B cell (primary cell): ENCODE measurements around the gene PCDH8. TPM values are rescaled to one million over a fixed set of nuclear protein-coding genes. Genes with fewer than 3 reads are reported as not detected.

Source experiments
- ATAC-seq: fragments of 200-7000 bp; cut with Tn5 transposase; one replicate; pipeline ENCODE4 v1.10.0; 2021; ENCODE audit warnings: low read depth, mild to moderate bottlenecking, moderate number of reproducible peaks, moderate library complexity
- CTCF ChIA-PET: fragments of 350-600 bp; sonication (Branson Sonifier 250); formaldehyde crosslinking; loops from one replicate; lab custom pipeline; 2021; ENCODE audit warnings: antibody characterized with exemption, inconsistent platforms; lab: Charles Lee
- POLR2A ChIA-PET: fragments of 350-600 bp; sonication (Branson Sonifier 250); formaldehyde crosslinking; loops from one replicate; lab custom pipeline; 2021; ENCODE audit warnings: antibody characterized with exemption; lab: Charles Lee
- DNase-seq: peaks from one replicate; pipeline ENCODE4 v3.0.0; 2013
- H2AFZ ChIP-seq: 2 replicates; pipeline ENCODE4 v1.6.1; 2012; ENCODE audit warnings: mild to moderate bottlenecking, low read depth, low read length; ENCODE audit not compliant: insufficient read depth, poor library complexity, severe bottlenecking
- H3K27ac ChIP-seq, 2 donors: 1 replicate in 1 of 2; 2 replicates in 1 of 2; pipeline ENCODE4 v1.5.1; 2012 to 2013; ENCODE audit warnings: low read length in 2 of 2, mild to moderate bottlenecking in 2 of 2, moderate library complexity in 1 of 2
- H3K27me3 ChIP-seq, 4 experiments: fragments of 200-600 bp in 1 of 4; sonication (generic) in 1 of 4; replicated peaks in 1 of 4; 1 replicate in 2 of 4; 2 replicates in 2 of 4; pipeline versions ENCODE4 v1.6.1 to v1.7.0; 2013 to 2016; ENCODE audit warnings: low read length in 3 of 4, mild to moderate bottlenecking in 2 of 4, mixed read lengths in 1 of 4, moderate library complexity in 1 of 4; ENCODE audit not compliant: insufficient read depth in 4 of 4, control insufficient read depth in 3 of 4; ENCODE audit errors: control extremely low read depth in 1 of 4
- H3K36me3 ChIP-seq, 2 experiments: replicated peaks in 1 of 2; 1 replicate in 1 of 2; 2 replicates in 1 of 2; pipeline versions ENCODE4 v1.6.1 to v1.7.1; 2013; ENCODE audit warnings: low read length in 1 of 2; ENCODE audit not compliant: insufficient read depth in 2 of 2, control insufficient read depth in 1 of 2; ENCODE audit errors: control extremely low read depth in 1 of 2, extremely low read depth in 1 of 2
- H3K4me1 ChIP-seq, 2 donors: fragments of 200-600 bp in 1 of 2; sonication (generic) in 1 of 2; 1 replicate in 1 of 2; 2 replicates in 1 of 2; pipeline versions ENCODE4 v1.5.1 to v1.6.1; 2013 to 2017; ENCODE audit warnings: low read length in 2 of 2; ENCODE audit not compliant: control insufficient read depth in 2 of 2, insufficient read depth in 2 of 2
- H3K4me2 ChIP-seq: replicated peaks from 2 replicates; pipeline ENCODE3; 2012; ENCODE audit warnings: mild to moderate bottlenecking, low read depth, low read length; ENCODE audit not compliant: poor library complexity, severe bottlenecking
- H3K4me3 ChIP-seq, 5 experiments: fragments of 200-600 bp in 1 of 5; sonication (generic) in 1 of 5; 1 replicate in 3 of 5; 2 replicates in 2 of 5; pipeline versions ENCODE4 v1.5.1 to v1.7.0; 2011 to 2016; ENCODE audit warnings: low read length in 4 of 5, mild to moderate bottlenecking in 4 of 5, low read depth in 2 of 5, control low read depth in 1 of 5, moderate library complexity in 1 of 5; ENCODE audit not compliant: insufficient read depth in 1 of 5; ENCODE audit errors: control extremely low read depth in 1 of 5, extremely low read depth in 1 of 5
- H3K79me2 ChIP-seq: fragments of 200-600 bp; sonication (generic); one replicate; pipeline ENCODE4 v1.6.0; 2016; ENCODE audit warnings: low read length; ENCODE audit not compliant: control insufficient read depth, insufficient read depth
- H3K9ac ChIP-seq: fragments of 200-600 bp; sonication (generic); 2 replicates; pipeline ENCODE4 v1.6.1; 2017; ENCODE audit warnings: mild to moderate bottlenecking, low read length, moderate library complexity
- H3K9me3 ChIP-seq, 3 donors: one replicate each; pipeline versions ENCODE4 v1.6.1 to v1.7.1; 2013; ENCODE audit warnings: low read length in 2 of 3; ENCODE audit not compliant: control insufficient read depth in 2 of 3, insufficient read depth in 1 of 3; ENCODE audit errors: control extremely low read depth in 1 of 3
- H4K20me1 ChIP-seq: 2 replicates; pipeline ENCODE4 v1.6.0; 2012; ENCODE audit warnings: mild to moderate bottlenecking, low read length; ENCODE audit not compliant: insufficient read depth, control insufficient read depth, poor library complexity, severe bottlenecking
- H3K27ac Mint-ChIP-seq: one replicate; pipeline ENCODE4 v1.8.0; 2021; ENCODE audit warnings: mixed read lengths
- H3K27me3 Mint-ChIP-seq: one replicate; pipeline ENCODE4 v1.8.0; 2021; ENCODE audit warnings: mixed read lengths
- H3K4me1 Mint-ChIP-seq: one replicate; pipeline ENCODE4 v1.8.0; 2021; ENCODE audit warnings: mixed read lengths
- H3K4me3 Mint-ChIP-seq: one replicate; pipeline ENCODE4 v1.8.0; 2021; ENCODE audit warnings: mixed read lengths
- H3K9me3 Mint-ChIP-seq: one replicate; pipeline ENCODE4 v1.8.0; 2022; ENCODE audit warnings: mixed read lengths; ENCODE audit not compliant: insufficient read depth
- CTCF ChIP-seq: fragments of 200-600 bp; IDR thresholded peaks from one replicate; pipeline ENCODE4 v1.8.0; 2022; ENCODE audit warnings: antibody characterized with exemption, mild to moderate bottlenecking
- EZH2 ChIP-seq: IDR thresholded peaks from 2 replicates; pipeline ENCODE4 v1.6.1; 2012; ENCODE audit warnings: borderline replicate concordance, low read depth, mild to moderate bottlenecking, moderate library complexity, low read length; ENCODE audit not compliant: insufficient read depth, poor library complexity, severe bottlenecking
- WGBS: methylation state at CpG from one replicate; pipeline ENCODE4 v1.1.5; 2013; ENCODE audit warnings: missing lambda C conversion rate; ENCODE audit not compliant: insufficient coverage; 5-methylcytosine and 5-hydroxymethylcytosine counted together
- intact Hi-C: fragments of 100-400 bp; cut with micrococcal nuclease; formaldehyde crosslinking; loops from one replicate; pipeline ENCODE4 v1.10.0; 2022
- polyA plus RNA-seq: library from polyadenylated mRNA; depleted of rRNA; stranded (reverse); fragments of >200 nt; gene quantifications from 2 replicates; pipeline ENCODE4 v1.2.3, GENCODE V29; 2012
- total RNA-seq, 2 donors: library from RNA; stranded (reverse); fragments of 120-200 nt in 1 of 2; gene quantifications; 1 replicate in 1 of 2; 2 replicates in 1 of 2; pipeline versions ENCODE4 v1.2.3 to v1.2.4, GENCODE V29; 2013 to 2022

The PCDH8 gene
- total and polyA plus RNA-seq, 2 donors (not counting 1 experiment from before 2014, with no cell fraction given): not detected

GRCh38 chr13:52833296-52833875, 15.1 kb downstream of the PCDH8 start:
- ChIA-PET POLR2A (no interaction called here), CTCF (no interaction called here)
- no peaks in the 10 kb centered on the region for H3K9me3 ChIP-seq
- H2AFZ ChIP-seq: no peak overlapping the region
- no peaks in the 10 kb centered on the region for H3K79me2 ChIP-seq
- ATAC-seq (no peak), DNase-seq (no peak)
- H3K4me1 ChIP-seq: no peaks in the 10 kb centered on the region
- no peaks in the 10 kb centered on the region for H3K36me3 ChIP-seq
- no peak overlapping the region for H3K27ac ChIP-seq
- no peak overlapping the region for H3K4me2 ChIP-seq
- intact Hi-C loops: no loop called here
- 95% methylated on average over 4 of the region's 7 CpGs for WGBS
- H3K9ac ChIP-seq: no peak overlapping the region
- H3K4me3 ChIP-seq: no peak overlapping the region
- H3K27me3 Mint-ChIP-seq: peaks cover 23% of the 10 kb centered on the region
- TF ChIP-seq EZH2: no peak
- no peak for TF ChIP-seq CTCF
- H3K4me3 Mint-ChIP-seq: no peak overlapping the region
- no peaks in the 10 kb centered on the region for H3K4me1 Mint-ChIP-seq
- no peaks in the 10 kb centered on the region for H4K20me1 ChIP-seq
- H3K27me3 ChIP-seq: peaks cover 0 to 6% (median 0%) of the 10 kb centered on the region in 4 experiments
- H3K27ac Mint-ChIP-seq: no peak overlapping the region
- H3K9me3 Mint-ChIP-seq: no peaks in the 10 kb centered on the region

- TF ChIP-seq CTCF (no peak), EZH2 (no peak)
- DNase-seq (no peak), ATAC-seq (no peak)
- Histone ChIP-seq H2AFZ (no peak overlapping the region), H3K4me1 (no peaks in the 10 kb centered on the region), H3K9me3 (no peaks in the 10 kb centered on the region), H4K20me1 (no peaks in the 10 kb centered on the region), H3K4me3 (no peak overlapping the region), H3K27ac (no peak overlapping the region), H3K79me2 (no peaks in the 10 kb centered on the region), H3K4me2 (no peak overlapping the region), H3K27me3 (peaks cover 0 to 5% (median 0%) of the 10 kb centered on the region in 4 experiments), H3K36me3 (no peaks in the 10 kb centered on the region), H3K9ac (no peak overlapping the region)
- H3K27me3 Mint-ChIP-seq: peaks cover 19% of the 10 kb centered on the region
- H3K4me3 Mint-ChIP-seq: no peak overlapping the region
- WGBS: 70% methylated on average over 2 of the region's 5 CpGs
- H3K4me1 Mint-ChIP-seq: no peaks in the 10 kb centered on the region
- intact Hi-C loops: no loop called here
- CTCF ChIA-PET: no interaction called here
- POLR2A ChIA-PET: no interaction called here
- H3K9me3 Mint-ChIP-seq: no peaks in the 10 kb centered on the region
- H3K27ac Mint-ChIP-seq: no peak overlapping the region
These were observed 16.1 kb downstream of the PCDH8 start for GRCh38 chr13:52832313-52832712.
